HG03103 (cell line): ENCODE measurements around the gene ALDH16A1.

Source experiments
- ATAC-seq: cut with Tn5 transposase; IDR thresholded peaks from one replicate; pipeline ENCODE4 v1.9.1; 2021; ENCODE audit warnings: low read depth; ENCODE audit not compliant: unreplicated experiment

The ALDH16A1 gene

GRCh38 chr19:49423071-49423984 lies 29.7 kb upstream of the ALDH16A1 start, which contains the start of gene PTH2:
Gene PTH2 (minus strand): TSS chr19:49423441. CDS start chr19:49423339, 102 bp downstream.
- ATAC-seq, result no peak

GRCh38 chr19:49423985-49424303 lies 29.1 kb upstream of the ALDH16A1 start:
- ATAC-seq, result no peak

GRCh38 chr19:49425178-49425577 lies 27.8 kb upstream of the ALDH16A1 start, which contains the start of gene GFY:
Gene GFY (plus strand): TSS chr19:49425388. CDS start chr19:49426431, 1,043 bp downstream.
- ATAC-seq, result no peak

GRCh38 chr19:49425922-49426592 lies 27.0 kb upstream of the ALDH16A1 start:
- ATAC-seq, result no peak

- ATAC-seq, result no peak
Measured at GRCh38 chr19:49427339-49427738, 25.7 kb upstream of the ALDH16A1 start.

DNA sequence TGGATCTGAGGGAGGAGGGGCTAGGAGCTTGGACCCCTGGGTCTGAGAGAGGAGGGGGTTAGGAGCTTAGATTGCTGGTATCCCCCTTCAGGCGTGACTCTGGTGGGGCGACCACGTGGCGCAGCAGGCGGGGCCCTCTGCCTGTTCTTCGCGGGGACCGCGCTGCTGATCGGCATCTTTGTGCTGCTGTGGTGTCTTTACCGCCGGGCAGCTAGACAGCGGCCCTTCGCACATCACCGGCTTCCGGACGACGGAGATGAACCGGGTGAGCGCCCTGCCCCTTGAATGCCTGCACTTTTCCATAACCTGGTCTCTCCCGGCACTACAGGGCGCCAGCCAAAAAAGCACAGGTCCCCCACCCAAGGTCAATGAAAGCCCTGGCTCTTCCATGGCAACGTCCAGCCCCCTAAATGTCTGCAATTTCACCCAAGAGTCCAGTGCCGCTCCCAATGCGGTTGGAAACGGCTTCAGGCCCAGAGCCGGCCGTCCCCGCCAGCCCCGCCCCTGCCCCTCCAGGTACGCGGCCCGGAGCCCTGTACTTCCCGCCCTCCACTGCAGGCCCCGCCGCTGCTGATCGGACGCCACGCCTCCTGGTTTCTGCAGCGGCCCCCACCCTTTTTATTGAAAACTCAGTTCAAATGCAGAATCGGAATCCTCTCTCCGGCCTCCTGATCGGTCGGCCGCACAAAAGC lies 25.0 kb upstream of the ALDH16A1 start:
- no peak for ATAC-seq

DNA sequence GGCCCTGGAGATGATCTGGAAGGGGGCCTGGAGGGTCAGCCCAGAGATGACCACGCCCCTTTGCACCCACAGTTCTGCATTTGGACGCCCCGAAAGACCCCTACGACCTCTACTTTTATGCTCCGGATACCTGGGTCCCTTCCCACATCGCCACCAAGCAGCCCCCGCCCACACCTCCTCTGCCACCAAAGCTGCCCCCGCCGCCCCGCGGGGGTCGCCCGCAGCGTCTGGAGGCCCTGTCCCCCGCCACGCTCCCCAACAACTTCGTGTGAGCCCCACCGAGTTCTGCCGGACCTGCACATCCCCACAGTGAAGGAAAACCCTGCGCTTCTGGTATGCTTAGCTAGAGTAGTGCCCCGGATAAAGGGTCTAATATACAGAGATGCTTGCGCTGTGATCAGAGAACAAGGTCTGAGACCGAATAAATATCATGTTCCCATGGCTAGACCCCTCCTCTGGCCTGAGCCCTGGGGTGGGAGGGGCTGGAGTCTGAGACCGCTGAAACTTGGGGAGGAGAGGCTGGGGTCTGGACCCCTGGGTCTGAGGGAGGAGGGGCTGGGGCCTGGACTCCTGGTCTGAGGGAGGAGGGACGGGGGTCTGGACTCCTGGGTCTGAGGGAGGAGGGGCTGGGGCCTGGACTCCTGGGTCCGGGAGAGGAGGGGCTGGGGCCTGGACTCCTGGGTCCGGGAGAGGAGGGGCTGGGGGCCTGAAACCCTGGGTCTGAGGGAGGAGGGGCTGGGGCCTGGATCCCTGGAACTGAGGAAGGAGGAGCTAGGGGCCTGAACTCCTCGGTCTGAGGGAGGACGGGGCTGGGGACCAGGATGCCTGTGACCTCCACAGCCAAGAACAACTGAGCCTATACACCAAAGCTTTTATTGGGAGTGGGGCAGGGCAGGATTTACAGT lies 24.2 kb upstream of the ALDH16A1 start:
- ATAC-seq, result no peak

- no peak for ATAC-seq
Measured at GRCh38 chr19:49430172-49430677, 22.8 kb upstream of the ALDH16A1 start.

GRCh38 chr19:49430678-49431329 lies 22.2 kb upstream of the ALDH16A1 start:
- no peak for ATAC-seq

GRCh38 chr19:49431330-49431749 lies 21.7 kb upstream of the ALDH16A1 start:
- ATAC-seq, result no peak

- no peak for ATAC-seq
Measured at GRCh38 chr19:49432141-49433073, 20.6 kb upstream of the ALDH16A1 start.

DNA sequence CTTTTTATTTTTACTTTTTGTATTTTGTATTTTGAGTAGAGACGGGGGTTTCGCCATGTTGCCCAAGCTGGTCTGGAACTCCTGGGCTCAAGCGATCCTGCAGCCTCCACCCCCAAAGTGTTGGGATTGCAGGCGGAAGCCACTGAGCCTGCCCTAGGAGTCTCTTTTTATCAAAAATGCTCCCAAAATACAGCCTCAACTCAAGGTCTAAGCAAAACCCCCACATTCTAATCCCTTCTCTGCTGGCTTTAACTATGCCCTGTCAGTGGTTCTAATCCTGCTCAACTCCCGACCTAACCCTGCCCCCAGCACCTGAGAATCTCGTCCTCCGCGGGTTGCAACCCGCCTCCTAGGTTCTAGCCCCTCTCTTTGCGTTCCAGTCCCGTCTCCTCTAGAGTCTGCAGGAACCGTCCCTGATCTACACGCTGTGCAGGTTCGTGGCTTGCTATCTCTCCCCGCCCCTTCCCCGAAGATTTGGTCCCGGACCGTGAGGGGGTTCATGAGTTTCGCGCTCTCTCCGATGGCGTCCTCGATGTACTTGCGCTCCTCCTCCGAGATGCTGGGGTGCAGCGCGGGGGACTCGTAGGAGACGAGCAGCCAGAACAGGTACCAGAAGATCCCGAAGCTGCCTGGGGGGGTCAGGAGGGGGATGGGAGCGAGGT lies 19.7 kb upstream of the ALDH16A1 start:
- no peak for ATAC-seq

- no peak for ATAC-seq
Measured at GRCh38 chr19:49434907-49435583, 18.0 kb upstream of the ALDH16A1 start.

DNA sequence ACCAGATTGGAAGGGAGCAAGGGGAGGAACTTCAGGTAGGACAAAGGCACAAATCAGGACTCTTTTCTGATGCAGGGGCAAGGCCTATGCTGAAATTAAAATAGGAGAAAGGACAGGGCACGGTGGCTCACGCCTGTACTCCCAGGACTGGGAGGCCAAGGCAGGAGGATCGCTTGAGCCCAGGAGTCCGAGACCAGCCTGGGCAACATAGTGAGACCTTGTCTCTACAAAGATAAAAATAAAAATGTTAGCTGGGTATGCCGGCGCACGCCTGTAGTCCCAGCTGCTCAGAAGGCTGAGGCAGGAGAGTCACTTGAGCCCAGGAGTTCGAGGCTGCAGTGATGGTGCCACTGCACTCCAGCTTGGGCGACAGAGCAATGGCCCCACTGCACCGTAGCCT lies 17.4 kb upstream of the ALDH16A1 start:
- no peak for ATAC-seq

DNA sequence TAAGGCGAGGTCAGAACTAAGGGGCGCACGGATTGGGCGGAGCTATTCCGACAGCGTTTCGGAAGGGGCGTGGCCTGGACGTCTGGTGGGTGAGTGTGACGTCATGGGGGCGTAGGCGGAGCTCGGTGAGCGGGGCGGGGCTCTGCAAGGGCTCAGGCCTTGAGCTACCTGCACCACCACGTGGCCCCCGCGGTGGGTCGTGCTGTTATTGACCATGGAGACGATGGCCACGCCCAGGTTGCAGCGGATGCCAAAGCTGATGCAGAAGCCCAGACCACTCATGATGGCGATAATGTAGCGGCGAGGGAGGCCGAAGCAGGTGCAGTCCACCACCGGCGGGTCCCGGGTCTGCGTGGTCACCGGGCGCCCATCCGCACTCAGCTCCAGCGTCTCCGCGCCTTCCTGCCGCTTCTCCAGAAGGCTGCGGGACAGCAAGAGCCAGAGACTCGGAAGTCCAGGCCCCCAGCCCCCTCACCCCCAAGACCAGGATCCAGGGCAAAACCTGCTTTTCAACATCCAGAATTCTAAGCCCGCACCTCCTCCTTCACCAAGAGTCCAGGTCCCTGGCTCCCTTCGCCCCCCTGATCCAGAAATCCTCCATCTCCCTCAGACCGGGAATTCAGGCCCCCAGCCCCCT lies 16.5 kb upstream of the ALDH16A1 start:
- ATAC-seq, result no peak

DNA sequence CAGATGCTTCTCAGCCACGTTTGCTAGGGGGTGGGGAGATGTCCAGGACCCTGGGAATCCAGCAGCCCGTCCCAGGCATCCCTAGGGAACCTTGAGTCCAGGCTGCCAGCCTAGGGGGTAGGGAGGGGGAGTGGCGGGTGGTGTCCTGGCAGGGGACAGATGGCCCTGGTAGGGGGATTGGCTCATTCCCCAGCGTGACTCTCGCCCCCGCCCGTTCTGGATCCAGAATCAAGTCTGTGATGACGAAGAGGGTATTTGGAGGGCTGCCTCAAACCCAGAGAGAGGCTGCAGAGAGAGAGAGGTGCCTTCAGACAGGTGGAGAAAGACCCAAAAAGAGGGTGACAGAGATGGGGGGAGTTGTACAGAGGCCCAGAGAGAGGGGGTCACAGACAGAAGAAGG lies 15.8 kb upstream of the ALDH16A1 start:
- no peak for ATAC-seq

DNA sequence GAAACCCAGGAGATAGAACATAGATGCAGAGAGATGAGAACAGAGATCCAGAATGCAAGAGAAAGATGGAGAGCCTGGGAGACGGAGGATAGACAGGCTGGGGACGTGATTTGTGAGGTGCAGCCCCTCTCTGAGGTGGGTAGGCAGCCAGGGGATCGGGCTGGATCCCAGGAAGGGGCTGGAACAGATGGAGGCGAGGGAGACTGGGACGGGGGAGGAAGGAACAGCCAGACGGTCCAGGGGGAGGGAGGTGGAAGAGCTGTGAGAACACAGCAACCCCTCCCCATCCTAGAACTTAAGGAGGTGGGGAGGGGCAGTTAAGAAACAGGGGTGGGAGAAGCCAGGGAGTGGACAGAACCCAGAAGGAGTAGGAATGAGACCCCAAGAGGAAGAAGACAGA lies 14.8 kb upstream of the ALDH16A1 start:
- ATAC-seq, result no peak
